ENCODE measurements around the gene CIAO2A. TPM values are rescaled to one million over a fixed set of nuclear protein-coding genes. Genes with fewer than 3 reads are reported as not detected.

The CIAO2A gene
- total and polyA plus RNA-seq, 2 donors (not counting 3 experiments of a cell fraction or from before 2014, with no cell fraction given), result 37.1 to 55.3 TPM

GRCh38 chr15:64023220-64023619 lies 70.4 kb downstream of the CIAO2A start:
- Histone ChIP-seq H3K9ac (replicated peaks; ENCODE audit: extremely low read depth, insufficient read depth, low read length) (no peak overlapping the region), H3K27me3 (ENCODE audit: control insufficient read depth in 2 of 2, insufficient read depth in 2 of 2, low read length in 2 of 2) (peaks cover 9 to 30% of the 10 kb centered on the region in 2 experiments), H2AFZ (ENCODE audit: low read depth, low read length) (no peak overlapping the region), H3K36me3 (ENCODE audit: control insufficient read depth in 2 of 2, extremely low read depth in 1 of 2, insufficient read depth in 2 of 2, low read length in 2 of 2) (no peaks in the 10 kb centered on the region), H3K4me3 (replicated peaks in 1 of 3; ENCODE audit: insufficient read depth in 1 of 3, low read depth in 1 of 3, low read length in 3 of 3) (no peak overlapping the region), H3K4me2 (ENCODE audit: insufficient read depth, low read length) (no peak overlapping the region), H3K9me3 (replicated peaks; ENCODE audit: control insufficient read depth, insufficient read depth, low read length) (no peaks in the 10 kb centered on the region), H4K20me1 (replicated peaks; ENCODE audit: control insufficient read depth, extremely low read depth, insufficient read depth, low read length) (no peaks in the 10 kb centered on the region), H3K27ac (ENCODE audit: insufficient read depth, low read depth, low read length) (no peak overlapping the region), H3K4me1 (ENCODE audit: control insufficient read depth, extremely low read depth, insufficient read depth, low read length) (peaks cover 5% of the 10 kb centered on the region), H3K79me2 (ENCODE audit: control insufficient read depth, insufficient read depth, low read length) (no peaks in the 10 kb centered on the region), H3K9me1 (replicated peaks; ENCODE audit: control insufficient read depth, extremely low read depth, insufficient read depth, low read length) (no peaks in the 10 kb centered on the region)
- FAIRE-seq (no peak), DNase-seq (ENCODE audit: low read depth, low spot score) (no peak)
- dilution Hi-C loops (cut with MboI; ENCODE audit: extremely low pct_ligation_motif_present, low sequenced_read_pairs) (no loop called here), intact Hi-C loops (cut with micrococcal nuclease) (no loop called here)
- TF ChIP-seq POLR2AphosphoS5 (IDR thresholded peaks at IDR 0.05; ENCODE audit: insufficient read depth, low read depth, low read length) (no peak), MAX (IDR thresholded peaks at IDR 0.05; ENCODE audit: insufficient read depth, insufficient read length) (no peak), EZH2 (IDR thresholded peaks at IDR 0.05; ENCODE audit: borderline replicate concordance, low read depth, low read length, severe bottlenecking) (no peak), CTCF (IDR thresholded peaks at IDR 0.05; ENCODE audit: extremely low read depth in 1 of 2, insufficient read depth in 1 of 2, low read depth in 1 of 2, low read length in 2 of 2) (no peak), FOS (IDR thresholded peaks at IDR 0.05; ENCODE audit: borderline replicate concordance, insufficient read depth, low read length) (no peak)
- ChIA-PET POLR2A (no interaction called here), CTCF (no interaction called here)
- BruUV-seq (replicated peaks), result no TSS peak

GRCh38 chr15:64022571-64022970 lies 71.1 kb downstream of the CIAO2A start:
- ChIA-PET POLR2A (no interaction called here), CTCF (interaction anchor here (0.8 to 1.7 kb wide), 3 partner anchors 7 to 24 kb away, joined by 3 to 5 read pairs (median 4); partner anchors contain the start of gene DAPK2)
- no peak for FAIRE-seq
- Histone ChIP-seq H3K4me2 (ENCODE audit: insufficient read depth, low read length) (no peak overlapping the region), H3K36me3 (ENCODE audit: control insufficient read depth in 2 of 2, extremely low read depth in 1 of 2, insufficient read depth in 2 of 2, low read length in 2 of 2) (no peaks in the 10 kb centered on the region), H3K27me3 (ENCODE audit: control insufficient read depth in 2 of 2, insufficient read depth in 2 of 2, low read length in 2 of 2) (peaks cover 9 to 30% of the 10 kb centered on the region in 2 experiments), H3K9ac (replicated peaks; ENCODE audit: extremely low read depth, insufficient read depth, low read length) (no peak overlapping the region), H3K4me1 (ENCODE audit: control insufficient read depth, extremely low read depth, insufficient read depth, low read length) (peaks cover 3% of the 10 kb centered on the region), H4K20me1 (replicated peaks; ENCODE audit: control insufficient read depth, extremely low read depth, insufficient read depth, low read length) (no peaks in the 10 kb centered on the region), H3K27ac (ENCODE audit: insufficient read depth, low read depth, low read length) (no peak overlapping the region), H3K79me2 (ENCODE audit: control insufficient read depth, insufficient read depth, low read length) (no peaks in the 10 kb centered on the region), H3K4me3 (replicated peaks in 1 of 3; ENCODE audit: insufficient read depth in 1 of 3, low read depth in 1 of 3, low read length in 3 of 3) (no peak overlapping the region), H3K9me3 (replicated peaks; ENCODE audit: control insufficient read depth, insufficient read depth, low read length) (no peaks in the 10 kb centered on the region), H2AFZ (ENCODE audit: low read depth, low read length) (no peak overlapping the region), H3K9me1 (replicated peaks; ENCODE audit: control insufficient read depth, extremely low read depth, insufficient read depth, low read length) (no peaks in the 10 kb centered on the region)
- dilution Hi-C loops (cut with MboI; ENCODE audit: extremely low pct_ligation_motif_present, low sequenced_read_pairs) (no loop called here), intact Hi-C loops (cut with micrococcal nuclease) (no loop called here)
- DNase-seq (ENCODE audit: low read depth, low spot score), result no peak
- no TSS peak for BruUV-seq (replicated peaks)
- TF ChIP-seq POLR2A (IDR thresholded peaks at IDR 0.05; ENCODE audit: low read depth, low read length) (no peak), MAX (IDR thresholded peaks at IDR 0.05; ENCODE audit: insufficient read depth, insufficient read length) (no peak), JUN (IDR thresholded peaks at IDR 0.05; ENCODE audit: borderline replicate concordance, insufficient read depth, insufficient read length, low read depth) (no peak), MYC (IDR thresholded peaks at IDR 0.05; ENCODE audit: low read depth, low read length) (no peak), GATA2 (IDR thresholded peaks at IDR 0.05; ENCODE audit: insufficient read depth, insufficient read length, low read depth, low read length) (no peak), EZH2 (IDR thresholded peaks at IDR 0.05; ENCODE audit: borderline replicate concordance, low read depth, low read length, severe bottlenecking) (no peak), POLR2AphosphoS5 (IDR thresholded peaks at IDR 0.05; ENCODE audit: insufficient read depth, low read depth, low read length) (no peak), FOS (IDR thresholded peaks at IDR 0.05; ENCODE audit: borderline replicate concordance, insufficient read depth, low read length) (no peak), CTCF (IDR thresholded peaks at IDR 0.05; ENCODE audit: extremely low read depth in 1 of 2, insufficient read depth in 1 of 2, low read depth in 1 of 2, low read length in 2 of 2) (no peak)
